ENCODE results near the gene ZDHHC6.

GRCh38 chr10:112424651-112425050, 22.1 kb downstream of the ZDHHC6 start:
- TF ChIP-seq CTCF (IDR thresholded peaks at IDR 0.05; ENCODE audit: poor library complexity, severe bottlenecking): no peak
- TF ChIP-seq MXI1 (conservative IDR thresholded peaks at IDR 0.05; ENCODE audit: poor library complexity, severe bottlenecking): no peak
- TF ChIP-seq EP300 (conservative IDR thresholded peaks at IDR 0.05; ENCODE audit: poor library complexity, severe bottlenecking): no peak
